ENCODE results near the gene ANKRD30B. TPM values are rescaled to one million over a fixed set of nuclear protein-coding genes. Genes with fewer than 3 reads are reported as not detected.
"Not testable (repeated sequence)": the region's sequence is repeated elsewhere in the genome, so short reads cannot be mapped to it uniquely, and the experiment has no call there.

The ANKRD30B gene
- total RNA-seq, 1 donor from 2014 or later = not detected

- not testable (repeated sequence) for DNase-seq (ENCODE audit: low read depth, low spot score)
These were observed 93.6 kb downstream of the ANKRD30B start for GRCh38 chr18:14841607-14842006.

- DNase-seq (ENCODE audit: low read depth, low spot score) = not testable (repeated sequence)
These were observed 103.6 kb downstream of the ANKRD30B start for GRCh38 chr18:14851533-14851932.

GRCh38 chr18:14855634-14856033 lies 107.7 kb downstream of the ANKRD30B start:
- DNase-seq (ENCODE audit: low read depth, low spot score) = not testable (repeated sequence)

- not testable (repeated sequence) for DNase-seq (ENCODE audit: low read depth, low spot score)
These were observed 108.3 kb downstream of the ANKRD30B start for GRCh38 chr18:14856256-14856655.

- not testable (repeated sequence) for DNase-seq (ENCODE audit: low read depth, low spot score)
These were observed 110.5 kb downstream of the ANKRD30B start for GRCh38 chr18:14858514-14858913.

- DNase-seq (ENCODE audit: low read depth, low spot score) = not testable (repeated sequence)
These were observed 112.0 kb downstream of the ANKRD30B start for GRCh38 chr18:14859995-14860394.

GRCh38 chr18:14866426-14866825 lies 118.5 kb downstream of the ANKRD30B start:
- not testable (repeated sequence) for DNase-seq (ENCODE audit: low read depth, low spot score)

- not testable (repeated sequence) for DNase-seq (ENCODE audit: low read depth, low spot score)
These were observed 120.0 kb downstream of the ANKRD30B start for GRCh38 chr18:14867988-14868387.

- not testable (repeated sequence) for DNase-seq (ENCODE audit: low read depth, low spot score)
These were observed 120.9 kb downstream of the ANKRD30B start for GRCh38 chr18:14868825-14869224.

GRCh38 chr18:14878826-14879225 lies 130.9 kb downstream of the ANKRD30B start:
- DNase-seq (ENCODE audit: low read depth, low spot score) = not testable (repeated sequence)

- DNase-seq (ENCODE audit: low read depth, low spot score) = no peak
These were observed 152.5 kb downstream of the ANKRD30B start for GRCh38 chr18:14900435-14900834.

Other genes with a start within 250 kb of the ANKRD30B start
- not detected in 2 replicates for gene POTEC, start 204.6 kb upstream of the ANKRD30B start, total RNA-seq

All from pulmonary artery endothelial cell (primary cell).